Keratinocyte (primary cell): ENCODE measurements around the gene CDH13. TPM values are rescaled to one million over a fixed set of nuclear protein-coding genes. Genes with fewer than 3 reads are reported as not detected.

ENCODE experiments used
- DNase-seq: peaks from one replicate; pipeline ENCODE4 v3.0.0-alpha.2; 2011; ENCODE audit warnings: low read depth, missing footprints, low spot score
- FAIRE-seq: peaks from 2 replicates; lab custom pipeline; 2011; peaks lifted over from hg19 to GRCh38; lab: Jason Lieb, UNC
- H2AFZ ChIP-seq: 2 replicates; pipeline ENCODE4 v1.6.0; 2012; ENCODE audit warnings: low read length, control low read depth, inconsistent platforms; ENCODE audit not compliant: control insufficient read depth
- H3K27ac ChIP-seq: 2 replicates; pipeline ENCODE4 v1.5.1; 2011; ENCODE audit warnings: low read length; ENCODE audit not compliant: control insufficient read depth, insufficient read depth
- H3K27me3 ChIP-seq: 3 replicates; pipeline ENCODE4 v1.6.0; 2011; ENCODE audit warnings: low read length; ENCODE audit not compliant: control insufficient read depth, insufficient read depth; ENCODE audit errors: extremely low read depth
- H3K36me3 ChIP-seq, 2 experiments: 2 replicates in 1 of 2; 3 replicates in 1 of 2; pipeline ENCODE4 v1.5.1; 2011; ENCODE audit warnings: low read length in 2 of 2, mild to moderate bottlenecking in 1 of 2; ENCODE audit not compliant: control insufficient read depth in 2 of 2, insufficient read depth in 2 of 2; ENCODE audit errors: extremely low read depth in 1 of 2
- H3K4me1 ChIP-seq: 3 replicates; pipeline ENCODE4 v1.5.1; 2011; ENCODE audit warnings: low read length; ENCODE audit not compliant: control insufficient read depth, insufficient read depth; ENCODE audit errors: extremely low read depth
- H3K4me2 ChIP-seq: 3 replicates; pipeline ENCODE4 v1.6.0; 2011; ENCODE audit warnings: low read depth, low read length; ENCODE audit not compliant: control insufficient read depth, insufficient read depth; ENCODE audit errors: extremely low read depth
- H3K4me3 ChIP-seq, 3 experiments: fragments of 200-600 bp in 1 of 3; sonication (generic) in 1 of 3; 2 replicates in 2 of 3; 3 replicates in 1 of 3; pipeline ENCODE4 v1.5.1; 2011 to 2016; ENCODE audit warnings: low read length in 3 of 3, mild to moderate bottlenecking in 3 of 3, control low read depth in 2 of 3, inconsistent platforms in 1 of 3, low read depth in 1 of 3, mixed read lengths in 1 of 3, mixed run types in 1 of 3, moderate library complexity in 1 of 3; ENCODE audit not compliant: control insufficient read depth in 2 of 3, insufficient read depth in 2 of 3; ENCODE audit errors: extremely low read depth in 1 of 3
- H3K79me2 ChIP-seq: 2 replicates; pipeline ENCODE4 v1.6.0; 2012; ENCODE audit warnings: low read length; ENCODE audit not compliant: control insufficient read depth, insufficient read depth
- H3K9ac ChIP-seq: 3 replicates; pipeline ENCODE4 v1.6.0; 2011; ENCODE audit warnings: low read length; ENCODE audit not compliant: control insufficient read depth, insufficient read depth; ENCODE audit errors: extremely low read depth
- H3K9me1 ChIP-seq: 3 replicates; pipeline ENCODE4 v1.6.0; 2011; ENCODE audit warnings: low read length; ENCODE audit not compliant: control insufficient read depth, insufficient read depth; ENCODE audit errors: extremely low read depth
- H3K9me3 ChIP-seq: 2 replicates; pipeline ENCODE4 v1.5.1; 2012; ENCODE audit warnings: low read depth, low read length; ENCODE audit not compliant: control insufficient read depth
- H4K20me1 ChIP-seq: 3 replicates; pipeline ENCODE4 v1.6.0; 2011; ENCODE audit warnings: low read length; ENCODE audit not compliant: control insufficient read depth, insufficient read depth; ENCODE audit errors: extremely low read depth
- CTCF ChIP-seq, 3 experiments: IDR thresholded peaks in 1 of 3; conservative IDR thresholded peaks in 1 of 3; optimal IDR thresholded peaks in 1 of 3; 2 replicates in 2 of 3; 3 replicates in 1 of 3; pipeline versions ENCODE3 to v1.5.1; 2011; ENCODE audit warnings: low read length in 3 of 3, mild to moderate bottlenecking in 3 of 3, moderate library complexity in 2 of 3, control low read depth in 1 of 3, inconsistent platforms in 1 of 3; ENCODE audit not compliant: insufficient read depth in 2 of 3; ENCODE audit errors: extremely low read depth in 1 of 3
- EZH2 ChIP-seq: IDR thresholded peaks from one replicate; pipeline ENCODE4 v1.6.1; 2012; ENCODE audit warnings: inconsistent platforms, mild to moderate bottlenecking, low read length, moderate library complexity
- dilution Hi-C: fragments of 300-500 bp; cut with MboI; formaldehyde crosslinking; loops from one replicate; pipeline ENCODE4 v1.7.0; 2020; ENCODE audit warnings: low sequenced_read_pairs; ENCODE audit not compliant: extremely low pct_ligation_motif_present
- polyA plus RNA-seq, 5 experiments: library from polyadenylated mRNA; depleted of rRNA in 3 of 5; stranded (reverse) in 3 of 5; stranded (forward) in 1 of 5; unstranded in 1 of 5; fragments of >200 nt; gene quantifications; 1 replicate in 1 of 5; 2 replicates in 3 of 5; 3 replicates in 1 of 5; pipeline versions ENCODE4 v1.2.1 to v1.2.3, GENCODE V29; 2011 to 2012; ENCODE audit warnings: missing spikeins in 2 of 5, low read depth in 1 of 5, low replicate concordance in 1 of 5

The CDH13 gene
- polyA plus RNA-seq, 1 donor (not counting 4 experiments of a cell fraction or from before 2014, with no cell fraction given): 111 TPM

- Histone ChIP-seq H3K9me3 (no peaks in the 10 kb centered on the region), H3K4me1 (no peaks in the 10 kb centered on the region), H4K20me1 (no peaks in the 10 kb centered on the region), H3K9me1 (no peaks in the 10 kb centered on the region), H2AFZ (no peak overlapping the region), H3K79me2 (peaks cover 3% of the 10 kb centered on the region), H3K9ac (no peak overlapping the region), H3K4me3 (no peak overlapping the region), H3K27me3 (no peaks in the 10 kb centered on the region), H3K36me3 (peaks cover 0 to 4% of the 10 kb centered on the region in 2 experiments), H3K4me2 (no peak overlapping the region), H3K27ac (no peak overlapping the region)
- DNase-seq (no peak), FAIRE-seq (no peak)
- TF ChIP-seq EZH2: no peak
- no peak for TF ChIP-seq CTCF (optimal IDR thresholded peaks at IDR 0.05 in 1 of 3, IDR thresholded peaks at IDR 0.05 in 1 of 3, conservative IDR thresholded peaks at IDR 0.05 in 1 of 3; ENCODE audit: extremely low read depth in 1 of 3, insufficient read depth in 2 of 3, low read length in 3 of 3)
- dilution Hi-C loops: no loop called here
Measured at GRCh38 chr16:82857693-82858365, 231.1 kb downstream of the CDH13 start.

GRCh38 chr16:82859662-82860061 is 232.9 kb downstream of the CDH13 start:
- Histone ChIP-seq H3K4me1 (no peaks in the 10 kb centered on the region), H3K36me3 (peaks cover 0 to 4% of the 10 kb centered on the region in 2 experiments), H4K20me1 (no peaks in the 10 kb centered on the region), H3K4me3 (no peak overlapping the region), H3K9ac (no peak overlapping the region), H3K79me2 (peaks cover 3% of the 10 kb centered on the region), H3K9me3 (no peaks in the 10 kb centered on the region), H2AFZ (no peak overlapping the region), H3K27ac (no peak overlapping the region), H3K4me2 (no peak overlapping the region), H3K9me1 (no peaks in the 10 kb centered on the region), H3K27me3 (no peaks in the 10 kb centered on the region)
- no peak for TF ChIP-seq CTCF (optimal IDR thresholded peaks at IDR 0.05 in 1 of 3, IDR thresholded peaks at IDR 0.05 in 1 of 3, conservative IDR thresholded peaks at IDR 0.05 in 1 of 3; ENCODE audit: extremely low read depth in 1 of 3, insufficient read depth in 2 of 3, low read length in 3 of 3)
- TF ChIP-seq EZH2: no peak
- dilution Hi-C loops: no loop called here
- DNase-seq (no peak), FAIRE-seq (no peak)
